GM19043 (cell line): ENCODE results near the gene RBBP9.
"Not testable (repeated sequence)": the region's sequence is repeated elsewhere in the genome, so short reads cannot be mapped to it uniquely, and the experiment has no call there.

ENCODE experiments used
- ATAC-seq: cut with Tn5 transposase; IDR thresholded peaks from one replicate; pipeline ENCODE4 v1.9.1; 2021; ENCODE audit warnings: low read depth; ENCODE audit not compliant: unreplicated experiment

The RBBP9 gene

DNA sequence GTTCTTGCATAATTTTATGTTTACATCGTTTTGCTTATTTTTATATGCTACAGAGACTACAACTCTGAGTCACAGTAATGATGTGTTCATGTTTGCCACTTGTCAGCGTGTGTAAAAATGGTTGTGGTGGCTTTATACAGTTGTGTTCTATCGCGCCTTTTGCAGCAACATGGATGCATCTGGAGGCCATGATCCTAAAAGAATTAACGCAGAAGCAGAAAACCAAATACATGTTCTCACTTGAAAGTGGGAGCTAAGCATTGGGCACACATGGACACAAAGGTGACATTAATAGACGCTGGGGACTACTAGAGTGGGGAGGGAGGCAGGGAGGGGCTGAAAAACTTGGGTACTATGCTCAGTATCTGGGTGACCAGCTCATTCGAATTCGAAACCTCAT lies 9.7 kb upstream of the RBBP9 start:
- ATAC-seq = no peak

DNA sequence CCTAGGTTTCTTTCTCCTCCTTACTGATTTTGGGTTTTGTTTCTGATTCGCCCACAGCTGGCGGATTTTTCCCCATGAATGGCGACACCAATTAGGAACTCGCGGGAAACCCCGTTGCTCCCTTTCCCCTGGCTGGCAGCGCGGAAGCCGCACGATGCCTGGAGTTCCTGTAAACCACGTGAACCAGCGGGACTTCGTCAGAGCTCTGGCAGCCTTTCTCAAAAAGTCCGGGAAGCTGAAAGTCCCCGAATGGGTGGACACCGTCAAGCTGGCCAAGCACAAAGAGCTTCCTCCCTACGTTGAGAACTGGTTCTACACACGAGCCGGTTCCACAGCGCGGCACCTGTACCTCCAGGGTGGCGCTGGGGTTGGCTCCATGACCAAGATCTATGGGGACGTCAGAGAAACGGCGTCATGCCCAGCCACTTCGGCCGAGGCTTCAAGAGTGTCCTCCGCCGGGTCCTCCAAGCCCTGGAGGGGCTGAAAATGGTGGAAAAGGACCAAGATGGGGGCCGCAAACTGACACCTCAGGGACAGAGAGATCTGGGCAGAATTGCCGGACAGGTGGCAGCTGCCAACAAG lies 7.5 kb upstream of the RBBP9 start:
- no peak for ATAC-seq

DNA sequence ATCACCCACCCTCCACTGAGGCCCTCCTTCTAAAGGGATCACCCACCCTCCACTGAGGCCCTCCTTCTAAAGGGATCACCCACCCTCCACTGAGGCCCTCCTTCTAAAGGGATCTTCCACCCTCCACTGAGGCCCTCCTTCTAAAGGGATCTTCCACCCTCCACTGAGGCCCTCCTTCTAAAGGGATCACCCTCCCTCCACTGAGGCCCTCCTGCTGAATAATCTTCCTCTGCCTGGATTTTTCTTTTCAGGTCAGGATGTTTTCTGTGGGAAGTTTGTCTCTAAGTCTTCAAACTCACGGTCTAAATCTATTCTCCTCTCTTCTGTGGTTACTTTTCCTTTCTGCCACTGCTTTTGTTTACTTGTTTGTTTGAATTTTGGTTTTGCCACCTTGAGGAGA lies 4.6 kb upstream of the RBBP9 start:
- ATAC-seq = not testable (repeated sequence)

DNA sequence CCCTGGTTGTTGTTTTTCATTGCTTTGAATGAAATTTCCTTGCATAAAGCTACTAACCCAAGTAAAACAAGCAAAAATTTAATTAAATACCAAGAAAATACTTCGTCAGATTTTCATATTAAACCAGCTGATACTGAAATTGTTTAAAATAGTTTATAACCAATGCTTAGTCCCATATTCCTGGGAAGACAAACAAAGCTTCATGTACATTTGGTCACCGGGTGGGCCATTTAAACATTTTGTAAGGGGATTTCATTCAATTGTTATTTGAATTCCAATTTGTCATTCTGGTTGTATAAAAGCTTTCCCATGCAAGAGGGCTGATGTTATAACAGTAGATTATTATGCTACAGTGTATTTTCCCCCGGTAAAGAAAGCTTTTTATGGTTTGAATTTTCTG lies 578 bp upstream of the RBBP9 start:
- no peak for ATAC-seq

DNA sequence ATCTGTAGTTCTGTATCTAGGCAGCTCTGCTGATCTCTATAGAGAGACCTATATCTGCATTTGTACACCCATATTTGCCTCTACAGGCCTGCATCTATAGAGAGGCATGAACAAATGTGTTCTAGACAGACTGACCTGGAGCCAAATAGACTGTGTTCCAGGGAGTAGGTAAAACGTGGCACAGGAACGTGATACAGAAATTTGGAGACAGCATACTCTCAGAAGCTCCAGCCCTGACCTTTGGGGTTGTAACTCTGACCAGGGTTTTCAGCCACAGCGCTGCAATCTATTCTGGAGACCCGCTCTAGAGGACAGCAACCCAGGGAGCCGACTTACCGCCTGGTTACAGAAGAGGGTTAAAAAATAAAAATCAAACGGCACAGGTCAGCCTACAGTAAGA lies 983 bp downstream of the RBBP9 start:
- no peak for ATAC-seq

DNA sequence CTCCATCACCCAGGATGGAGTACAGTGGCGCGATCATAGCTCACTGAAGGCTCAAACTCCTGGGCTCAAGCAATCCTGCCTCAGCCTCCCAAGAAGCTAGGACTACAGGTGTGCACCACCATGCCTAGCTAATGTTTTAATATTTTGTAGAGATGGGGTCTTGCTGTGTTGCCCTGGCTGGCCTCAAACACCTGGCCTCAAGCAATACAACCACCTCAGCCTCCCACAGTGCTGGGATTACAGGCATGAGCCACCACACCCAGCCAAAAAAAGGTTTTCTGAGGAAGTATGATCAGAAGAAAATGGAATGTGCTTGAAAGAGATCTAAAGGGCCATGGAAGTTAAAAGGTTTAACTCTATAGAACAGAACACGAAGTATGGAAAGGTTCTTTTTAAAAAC lies 8.7 kb downstream of the RBBP9 start:
- no peak for ATAC-seq

DNA sequence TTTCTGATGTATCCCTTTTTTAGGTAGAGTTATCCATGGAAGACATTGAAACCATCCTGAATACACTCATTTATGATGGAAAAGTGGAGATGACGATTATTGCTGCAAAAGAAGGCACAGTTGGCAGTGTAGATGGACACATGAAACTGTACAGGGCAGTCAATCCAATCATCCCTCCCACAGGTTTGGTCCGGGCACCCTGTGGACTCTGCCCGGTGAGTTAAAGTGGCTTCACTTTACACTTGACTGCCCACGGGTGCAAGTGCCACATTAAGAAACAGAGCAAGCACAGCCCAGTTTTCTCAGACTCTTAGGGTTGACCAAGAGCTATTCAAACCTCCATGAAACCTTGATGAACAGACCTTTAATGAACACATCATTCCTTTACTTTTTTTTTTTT lies 15.4 kb downstream of the RBBP9 start:
- ATAC-seq = no peak

DNA sequence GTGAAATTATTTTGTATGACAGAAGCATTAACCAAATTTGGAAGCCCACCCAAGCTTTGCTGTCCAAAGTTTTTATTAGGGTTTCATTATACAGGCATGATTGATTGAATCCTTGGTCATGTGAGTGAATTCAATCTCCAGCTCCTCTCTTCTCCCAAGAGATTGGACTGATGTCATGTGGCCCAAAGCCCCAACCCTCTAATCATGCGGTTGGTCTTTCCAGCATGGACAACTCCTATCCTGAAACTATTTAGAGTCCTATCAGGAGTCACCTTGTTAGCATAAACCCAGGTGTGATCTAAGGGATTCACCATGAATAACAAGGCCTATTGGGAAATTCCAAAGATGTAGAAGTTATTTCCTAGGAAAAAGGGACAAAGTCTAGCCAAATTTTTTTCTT lies 19.2 kb downstream of the RBBP9 start:
- ATAC-seq = no peak

DNA sequence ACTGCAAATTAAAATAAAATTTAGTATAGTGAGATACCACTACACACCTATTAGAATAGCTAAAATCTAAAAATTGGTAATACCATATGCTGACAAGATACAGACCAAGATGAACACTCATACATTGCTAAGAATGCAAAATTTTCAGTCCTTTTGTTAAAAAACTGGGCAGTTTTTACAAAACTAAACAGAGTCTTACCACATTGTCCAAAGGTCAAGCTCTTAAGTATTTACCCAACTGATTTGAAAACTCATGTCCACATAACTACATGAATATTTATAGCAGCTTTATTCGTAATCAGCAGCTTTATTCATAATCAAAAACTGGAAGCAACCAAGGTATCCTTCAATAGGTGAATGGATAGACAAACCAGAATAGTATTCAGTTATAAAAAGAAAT lies 19.8 kb downstream of the RBBP9 start:
- ATAC-seq = no peak

DNA sequence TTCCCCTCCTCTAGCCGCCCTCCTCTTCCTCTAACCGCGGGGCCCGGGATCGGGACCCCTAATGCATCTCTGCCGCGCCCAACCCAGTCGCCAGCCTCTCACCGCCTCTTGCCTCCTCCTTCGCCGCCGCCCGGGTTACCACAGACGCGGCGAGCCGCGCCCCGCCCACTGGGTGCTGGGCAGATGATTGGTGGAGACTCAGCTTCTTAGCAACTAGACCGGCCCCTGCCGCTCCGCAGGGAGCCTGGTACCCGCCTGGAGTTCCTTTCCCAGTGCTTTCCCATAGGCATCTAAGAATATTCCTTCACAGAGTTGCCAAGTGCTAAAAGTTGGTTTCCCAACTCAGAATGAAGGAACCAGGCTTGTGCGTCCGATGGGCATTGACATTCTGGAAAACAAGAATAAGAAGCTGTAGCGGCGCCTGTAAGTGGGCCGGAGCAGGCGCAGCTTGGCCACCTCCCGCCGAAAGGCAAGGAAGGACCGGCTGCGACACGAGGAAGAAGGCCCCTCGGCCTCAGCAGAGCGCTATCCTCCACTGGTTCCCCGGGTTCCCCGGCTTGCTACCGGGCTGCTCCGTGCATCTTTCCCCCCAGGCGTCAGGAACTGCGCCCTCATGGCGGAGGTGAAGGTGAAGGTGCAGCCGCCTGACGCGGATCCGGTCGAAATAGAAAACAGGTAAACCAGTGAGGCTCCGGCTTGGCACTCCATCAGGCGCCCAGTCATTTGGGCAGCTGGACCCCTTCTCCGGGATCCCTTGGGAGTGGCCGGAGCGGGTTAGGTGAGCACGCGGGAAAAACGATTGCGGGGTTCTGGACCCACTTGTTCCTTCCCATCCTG lies 29.9 kb downstream of the RBBP9 start, which contains the start of the genes DZANK1 and POLR3F:
Gene DZANK1, minus strand, starts transcription at position 137 of the 837 bp plus-strand sequence. CDS start 1,672 bp downstream, outside the sequence.
Gene POLR3F, plus strand, starts transcription at position 497 of the 837 bp plus-strand sequence. Its CDS starts 117 bp downstream, at position 614.
- peak; percentile 94 for ATAC-seq

DNA sequence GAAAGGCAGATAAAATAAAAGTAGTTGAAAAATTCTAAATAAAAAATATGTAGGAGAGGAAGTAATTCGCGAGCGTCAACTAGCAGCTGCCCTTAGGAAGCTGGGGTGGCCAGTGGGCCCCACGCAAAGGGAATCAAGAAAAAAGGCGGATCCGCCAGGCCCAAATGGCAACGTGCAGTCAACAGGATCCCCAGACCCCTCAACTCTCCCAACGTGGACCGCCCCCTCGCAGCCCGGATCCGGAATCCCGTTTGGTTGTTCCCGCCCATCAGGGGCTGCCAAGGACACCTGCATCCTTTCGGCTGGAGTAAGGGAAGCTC lies 30.5 kb downstream of the RBBP9 start:
- peak; percentile 10 for ATAC-seq

DNA sequence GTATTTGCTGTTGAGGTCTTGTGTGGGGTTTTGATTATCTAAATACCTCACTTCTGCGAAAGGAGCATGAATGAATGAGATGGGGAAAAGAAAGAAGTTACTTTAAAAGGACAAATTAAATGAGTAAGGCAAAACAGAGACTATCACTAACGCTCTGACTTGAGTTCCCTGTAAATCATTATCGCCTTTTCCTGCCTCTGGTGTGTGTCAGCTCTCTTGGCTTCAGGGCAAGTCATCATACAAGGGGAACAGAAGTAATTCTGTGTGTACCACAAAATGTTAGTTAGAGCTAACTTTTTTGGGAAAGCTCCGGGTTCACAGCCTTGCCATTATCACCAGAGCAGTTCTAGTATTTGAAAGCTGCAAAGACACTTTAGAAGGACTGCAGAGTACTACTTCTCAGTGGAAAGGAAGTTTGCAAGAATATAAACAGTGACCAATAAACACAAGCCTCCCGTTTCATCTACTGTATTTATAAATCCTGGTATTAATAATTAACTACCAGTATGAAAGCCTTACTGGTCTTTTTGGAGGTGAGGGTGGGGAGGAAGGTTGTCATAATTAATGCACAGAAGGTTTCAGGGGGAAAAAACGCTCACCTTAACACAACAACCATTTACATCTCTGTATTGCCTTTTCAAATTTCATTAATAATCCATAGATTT lies 31.4 kb downstream of the RBBP9 start:
- ATAC-seq = no peak

DNA sequence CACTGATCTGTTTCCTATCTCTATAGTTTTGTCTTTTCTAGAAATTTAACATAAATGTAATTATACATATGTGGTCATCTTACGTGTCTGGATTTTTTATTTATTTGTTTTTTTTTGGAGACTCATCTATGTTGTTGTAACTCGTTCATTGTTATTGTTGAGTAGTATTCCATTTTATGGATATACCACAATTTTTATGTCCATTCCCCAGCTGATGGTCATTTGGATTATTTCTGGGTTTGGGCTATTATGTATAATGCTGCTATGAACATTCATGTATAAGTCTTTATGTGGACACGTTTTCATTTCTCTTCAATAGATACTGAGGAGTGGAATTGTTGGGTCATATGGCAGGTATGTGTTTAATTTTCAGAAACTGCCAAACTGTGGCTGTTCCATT lies 40.4 kb downstream of the RBBP9 start:
- ATAC-seq = no peak

DNA sequence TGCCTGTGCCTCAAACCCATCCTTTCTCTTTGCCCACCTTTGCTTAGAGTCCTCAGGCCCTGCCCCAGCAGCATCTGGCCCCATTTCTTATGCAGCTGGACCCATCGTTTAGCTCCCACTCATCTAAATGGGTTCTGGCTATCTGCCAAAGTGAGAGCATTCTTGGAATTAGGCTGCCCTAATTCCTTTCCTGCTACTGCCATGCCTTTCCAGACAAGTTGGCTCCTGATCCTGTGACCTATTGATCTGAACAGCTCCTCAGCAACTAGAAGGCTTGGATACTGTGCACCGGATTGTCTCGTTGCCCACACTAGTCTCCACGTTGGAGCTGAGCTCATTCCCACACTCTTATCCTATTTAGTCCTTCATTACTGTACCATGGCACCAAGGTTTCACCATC lies 53.1 kb downstream of the RBBP9 start:
- ATAC-seq = no peak

DNA sequence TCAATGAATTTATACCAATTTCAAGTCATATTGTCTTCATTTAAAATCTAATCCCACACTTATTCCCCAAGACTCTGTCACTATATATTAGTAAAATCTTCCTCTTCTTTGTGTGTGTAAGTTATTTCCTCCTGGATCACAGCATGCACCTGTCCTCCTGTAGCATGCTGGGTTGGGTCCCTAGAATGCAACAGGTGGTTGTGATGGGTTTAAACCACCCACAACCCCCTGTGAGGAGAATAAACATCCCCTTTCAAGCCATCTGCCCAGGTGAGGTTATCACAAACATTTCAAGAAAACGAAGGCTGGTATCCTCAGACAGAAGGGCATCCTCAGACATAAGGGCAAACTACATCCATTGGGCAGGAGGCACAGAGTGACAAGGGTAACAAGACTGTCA lies 56.6 kb downstream of the RBBP9 start:
- ATAC-seq = no peak

DNA sequence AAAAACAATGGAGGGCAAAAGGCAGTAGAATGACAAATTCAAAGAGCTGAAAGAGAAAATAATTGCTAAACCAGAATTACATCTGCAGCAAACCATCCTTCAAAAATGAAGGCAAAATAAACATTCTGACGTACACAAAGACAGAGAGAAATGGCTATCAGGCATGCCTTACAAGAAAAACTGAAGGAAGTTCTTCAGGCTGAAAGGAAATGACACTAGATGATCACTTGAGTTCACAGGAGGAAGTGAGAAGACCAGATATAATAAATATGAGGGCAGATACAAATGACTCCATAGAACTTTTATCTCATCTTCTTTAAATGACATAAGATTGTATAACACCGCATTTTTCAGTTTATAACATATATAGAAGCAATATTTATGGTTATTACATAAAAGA lies 60.2 kb downstream of the RBBP9 start:
- ATAC-seq = no peak
